PC-3 (cell line): ENCODE results near the gene POLR1C. TPM values are rescaled to one million over a fixed set of nuclear protein-coding genes. Genes with fewer than 3 reads are reported as not detected.
"Not testable (repeated sequence)": the region's sequence is repeated elsewhere in the genome, so short reads cannot be mapped to it uniquely, and the experiment has no call there.

Experiments used
- ATAC-seq: fragments of 200-7000 bp; cut with Tn5 transposase; 2 replicates; pipeline ENCODE4 v1.9.1; 2020; ENCODE audit warnings: mild to moderate bottlenecking, moderate library complexity
- BruUV-seq: library from RNA; stranded (reverse); fragments of 400-500 nt; replicated peaks from 2 replicates; lab custom pipeline; 2021; lab: Mats Ljungman, UMichigan
- CTCF ChIA-PET: fragments of 300-600 bp; sonication (Branson Sonifier 250); formaldehyde crosslinking; loops from one replicate; lab custom pipeline; 2022; ENCODE audit warnings: antibody characterized with exemption; lab: Charles Lee
- POLR2A ChIA-PET: fragments of 300-600 bp; sonication (Branson Sonifier 250); formaldehyde crosslinking; loops from one replicate; lab custom pipeline; 2022; ENCODE audit warnings: antibody characterized with exemption; ENCODE audit not compliant: unreplicated experiment; lab: Charles Lee
- DNase-seq: peaks from one replicate; pipeline ENCODE4 v3.0.0-alpha.2; 2015
- H2AFZ ChIP-seq: fragments of 300-600 bp; sonication (generic); 2 replicates; pipeline ENCODE4 v1.6.0; 2016; ENCODE audit warnings: antibody characterized with exemption, low read length
- H3F3A ChIP-seq: fragments of 300-600 bp; sonication (generic); one replicate; pipeline ENCODE4 v1.6.0; 2017; ENCODE audit warnings: antibody characterized with exemption, low read length, control low read depth, mild to moderate bottlenecking; ENCODE audit not compliant: unreplicated experiment
- H3K27ac ChIP-seq: fragments of 300-600 bp; sonication (generic); 2 replicates; pipeline ENCODE4 v1.5.1; 2016; ENCODE audit warnings: mild to moderate bottlenecking, low read length
- H3K27me3 ChIP-seq: fragments of 300-600 bp; sonication (generic); 2 replicates; pipeline ENCODE4 v1.6.1; 2016; ENCODE audit warnings: low read length, mixed read lengths
- H3K36me3 ChIP-seq: fragments of 300-600 bp; sonication (generic); 2 replicates; pipeline ENCODE4 v1.6.1; 2016; ENCODE audit warnings: low read depth, mixed run types, low read length, mixed read lengths
- H3K4me1 ChIP-seq: fragments of 300-600 bp; sonication (generic); 2 replicates; pipeline ENCODE4 v1.5.1; 2016; ENCODE audit warnings: low read length; ENCODE audit not compliant: insufficient read depth
- H3K4me2 ChIP-seq: fragments of 300-600 bp; sonication (generic); 2 replicates; pipeline ENCODE4 v1.6.0; 2016; ENCODE audit warnings: low read length
- H3K4me3 ChIP-seq: fragments of 300-600 bp; sonication (generic); 2 replicates; pipeline ENCODE4 v1.5.1; 2016; ENCODE audit warnings: mild to moderate bottlenecking, low read length, mixed read lengths
- H3K79me2 ChIP-seq: fragments of 300-600 bp; sonication (generic); 2 replicates; pipeline ENCODE4 v1.6.1; 2017; ENCODE audit warnings: low read length, mixed read lengths
- H3K9ac ChIP-seq: fragments of 300-600 bp; sonication (generic); 2 replicates; pipeline ENCODE4 v1.6.0; 2016; ENCODE audit warnings: mild to moderate bottlenecking, low read length
- H3K9me2 ChIP-seq: fragments of 300-600 bp; sonication (generic); replicated peaks from 2 replicates; pipeline ENCODE4 v1.6.1; 2016; ENCODE audit warnings: mixed run types, low read length, mixed read lengths
- H3K9me3 ChIP-seq: fragments of 300-600 bp; sonication (generic); 2 replicates; pipeline ENCODE4 v1.6.1; 2016; ENCODE audit warnings: low read length, mixed read lengths
- H4K20me1 ChIP-seq: fragments of 300-600 bp; sonication (generic); 2 replicates; pipeline ENCODE4 v1.6.1; 2016; ENCODE audit warnings: low read length, mixed read lengths
- EZH2 ChIP-seq: fragments of 300-600 bp; sonication (generic); IDR thresholded peaks from one replicate; pipeline ENCODE4 v1.6.1; 2017; ENCODE audit warnings: antibody characterized with exemption, mild to moderate bottlenecking, low read length; ENCODE audit not compliant: unreplicated experiment
- EZH2phosphoT487 ChIP-seq: fragments of 300-600 bp; sonication (generic); IDR thresholded peaks from 2 replicates; pipeline ENCODE4 v1.6.1; 2018; ENCODE audit warnings: mild to moderate bottlenecking, antibody characterized with exemption, low read length, borderline replicate concordance
- intact Hi-C: fragments of 100-400 bp; cut with micrococcal nuclease; formaldehyde crosslinking; loops from 2 replicates; pipeline ENCODE4 v1.9.0; 2023
- total RNA-seq: library from RNA; depleted of rRNA; stranded (reverse); fragments of >200 nt; gene quantifications from 2 replicates; pipeline ENCODE4 v1.2.3, GENCODE V29; 2014
- TF ChIP-seq, protein P1 (sequence below): fragments of 300-600 bp; sonication (generic); conservative IDR thresholded peaks from 2 replicates; pipeline ENCODE4 v1.5.1; 2017; ENCODE audit warnings: antibody characterized with exemption, low read depth, mild to moderate bottlenecking, low read length

Gene POLR1C
- total RNA-seq, 1 experiment from 2014 or later: 61.4 TPM

DNA sequence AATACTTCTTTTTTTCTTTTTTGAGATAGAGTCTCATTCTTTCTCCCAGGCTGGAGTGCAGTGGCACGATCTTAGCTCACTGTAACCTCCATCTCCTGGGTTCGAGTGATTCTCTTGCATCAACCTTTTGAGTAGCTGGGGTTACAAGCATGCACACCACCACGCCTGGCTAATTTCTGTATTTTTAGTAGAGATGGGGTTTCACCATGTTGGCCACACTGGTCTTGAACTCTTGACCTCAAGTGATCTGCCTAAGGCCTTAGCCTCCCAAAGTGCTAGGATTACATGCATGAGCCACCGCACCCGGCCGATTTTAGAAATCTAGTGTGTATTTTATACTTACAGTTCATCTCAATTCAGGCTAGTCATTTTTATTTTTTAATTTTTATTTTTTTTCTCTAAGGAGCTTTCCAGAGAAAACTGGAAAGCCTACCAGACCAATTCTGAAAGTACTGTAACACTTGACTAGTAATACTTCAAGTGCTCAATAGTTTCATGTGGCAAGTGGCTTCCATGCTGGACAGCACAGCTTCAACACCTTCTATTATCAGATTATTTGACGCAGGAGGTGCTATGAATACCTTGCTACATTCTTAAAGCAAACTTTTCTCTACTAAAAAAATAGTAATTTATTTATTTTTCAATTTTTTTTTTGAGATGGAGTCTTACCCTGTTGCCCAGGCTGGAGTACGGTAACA, 25.0 kb downstream of the POLR1C start:
- H3F3A ChIP-seq: no peaks in the 10 kb centered on the region
- H3K4me2 ChIP-seq: no peak overlapping the region
- ChIA-PET CTCF (no interaction called here), POLR2A (no interaction called here)
- H3K9me3 ChIP-seq: no peaks in the 10 kb centered on the region
- H3K4me1 ChIP-seq: no peaks in the 10 kb centered on the region
- TF ChIP-seq EZH2phosphoT487 (no peak), EZH2 (no peak)
- TF ChIP-seq, protein P1, sequence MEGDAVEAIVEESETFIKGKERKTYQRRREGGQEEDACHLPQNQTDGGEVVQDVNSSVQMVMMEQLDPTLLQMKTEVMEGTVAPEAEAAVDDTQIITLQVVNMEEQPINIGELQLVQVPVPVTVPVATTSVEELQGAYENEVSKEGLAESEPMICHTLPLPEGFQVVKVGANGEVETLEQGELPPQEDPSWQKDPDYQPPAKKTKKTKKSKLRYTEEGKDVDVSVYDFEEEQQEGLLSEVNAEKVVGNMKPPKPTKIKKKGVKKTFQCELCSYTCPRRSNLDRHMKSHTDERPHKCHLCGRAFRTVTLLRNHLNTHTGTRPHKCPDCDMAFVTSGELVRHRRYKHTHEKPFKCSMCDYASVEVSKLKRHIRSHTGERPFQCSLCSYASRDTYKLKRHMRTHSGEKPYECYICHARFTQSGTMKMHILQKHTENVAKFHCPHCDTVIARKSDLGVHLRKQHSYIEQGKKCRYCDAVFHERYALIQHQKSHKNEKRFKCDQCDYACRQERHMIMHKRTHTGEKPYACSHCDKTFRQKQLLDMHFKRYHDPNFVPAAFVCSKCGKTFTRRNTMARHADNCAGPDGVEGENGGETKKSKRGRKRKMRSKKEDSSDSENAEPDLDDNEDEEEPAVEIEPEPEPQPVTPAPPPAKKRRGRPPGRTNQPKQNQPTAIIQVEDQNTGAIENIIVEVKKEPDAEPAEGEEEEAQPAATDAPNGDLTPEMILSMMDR: no peak
- H3K9me2 ChIP-seq: no peaks in the 10 kb centered on the region
- H3K27ac ChIP-seq: no peak overlapping the region
- H4K20me1 ChIP-seq: no peaks in the 10 kb centered on the region
- no peak overlapping the region for H3K4me3 ChIP-seq
- H3K36me3 ChIP-seq: peaks cover 55% of the 10 kb centered on the region
- H3K9ac ChIP-seq: no peak overlapping the region
- intact Hi-C loops: no loop called here
- no peaks in the 10 kb centered on the region for H3K27me3 ChIP-seq
- DNase-seq (no peak), ATAC-seq (no peak)
- no peak overlapping the region for H2AFZ ChIP-seq
- H3K79me2 ChIP-seq: no peaks in the 10 kb centered on the region
- BruUV-seq: no TSS peak

DNA sequence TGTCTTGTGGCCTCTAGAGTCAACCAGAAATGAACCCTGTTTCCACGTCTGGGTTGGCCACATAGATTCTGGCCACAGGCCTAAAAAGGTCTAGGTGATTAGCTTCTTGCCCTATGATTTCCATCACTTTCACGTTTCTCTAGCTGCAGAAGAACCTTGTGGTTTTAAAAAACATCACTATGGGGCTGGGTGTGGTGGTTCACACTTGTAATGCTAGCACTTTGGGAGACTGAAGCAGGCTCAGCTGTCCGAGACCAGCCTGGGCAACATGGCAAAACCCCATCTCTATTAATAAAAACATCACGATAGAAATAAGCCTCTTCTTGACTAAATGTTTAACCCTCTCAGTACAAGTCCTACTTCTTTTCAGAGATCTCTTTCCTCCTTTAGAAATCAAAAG, 27.6 kb downstream of the POLR1C start:
- Histone ChIP-seq H3K4me3 (no peak overlapping the region), H2AFZ (no peak overlapping the region), H3K36me3 (peaks cover 61% of the 10 kb centered on the region), H3K9ac (no peak overlapping the region), H3K9me3 (no peaks in the 10 kb centered on the region), H3K27ac (no peak overlapping the region), H3K79me2 (no peaks in the 10 kb centered on the region), H3K27me3 (no peaks in the 10 kb centered on the region), H3K4me2 (no peak overlapping the region), H3F3A (no peaks in the 10 kb centered on the region), H4K20me1 (no peaks in the 10 kb centered on the region), H3K9me2 (no peaks in the 10 kb centered on the region), H3K4me1 (no peaks in the 10 kb centered on the region)
- CTCF ChIA-PET: no interaction called here
- intact Hi-C loops: no loop called here
- TF ChIP-seq, protein P1: no peak
- TF ChIP-seq EZH2 (no peak), EZH2phosphoT487 (no peak)
- DNase-seq (no peak), ATAC-seq (no peak)
- POLR2A ChIA-PET: no interaction called here
- BruUV-seq: no TSS peak

DNA sequence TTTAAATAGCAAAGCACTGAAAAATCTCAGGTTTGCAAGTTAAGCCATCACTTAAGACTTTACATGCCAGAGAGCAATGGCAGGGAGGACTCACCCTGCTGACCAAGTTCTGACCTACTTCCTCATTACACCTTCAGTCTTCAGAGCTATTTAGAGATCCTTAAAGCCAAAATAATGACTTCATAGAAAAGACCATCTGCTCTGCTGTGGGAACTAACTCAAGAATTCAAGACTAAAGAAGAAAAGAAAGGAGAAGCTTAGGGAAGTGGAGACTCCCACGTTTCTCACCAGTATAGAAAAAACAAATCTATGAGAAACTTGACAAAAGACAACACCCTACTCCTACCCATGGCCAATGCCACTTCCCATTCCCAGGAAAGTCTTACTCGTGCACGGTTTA, 30.3 kb downstream of the POLR1C start:
- POLR2A ChIA-PET: no interaction called here
- Histone ChIP-seq H3K4me3 (no peak overlapping the region), H3K79me2 (no peaks in the 10 kb centered on the region), H3K27ac (no peak overlapping the region), H3K9me2 (no peaks in the 10 kb centered on the region), H2AFZ (no peak overlapping the region), H3K27me3 (no peaks in the 10 kb centered on the region), H3K36me3 (peaks cover 68% of the 10 kb centered on the region), H3K4me1 (no peaks in the 10 kb centered on the region), H3K9me3 (no peaks in the 10 kb centered on the region), H3K4me2 (no peak overlapping the region), H4K20me1 (no peaks in the 10 kb centered on the region), H3F3A (no peaks in the 10 kb centered on the region), H3K9ac (no peak overlapping the region)
- TF ChIP-seq EZH2: no peak
- TF ChIP-seq, protein P1: no peak
- no peak for TF ChIP-seq EZH2phosphoT487
- BruUV-seq: no TSS peak
- CTCF ChIA-PET: no interaction called here
- no peak for ATAC-seq
- intact Hi-C loops: no loop called here
- DNase-seq: no peak

DNA sequence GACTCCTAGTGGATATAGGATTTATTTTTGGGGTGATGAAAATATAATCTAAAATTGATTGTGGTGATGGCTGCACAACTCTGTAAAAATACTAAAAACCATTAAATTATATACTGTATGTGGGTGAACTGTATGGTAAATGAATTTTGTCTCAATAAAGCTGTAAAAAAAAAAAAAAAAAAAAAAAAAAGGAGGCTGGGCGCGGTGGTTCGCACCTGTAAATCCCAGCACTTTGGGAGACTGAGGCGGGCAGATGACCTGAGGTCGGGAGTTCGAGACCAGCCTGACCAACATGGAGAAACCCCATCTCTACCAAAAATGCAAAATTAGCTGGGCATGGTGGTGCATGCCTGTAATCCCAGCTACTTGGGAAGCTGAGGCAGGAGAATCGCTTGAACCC, 40.7 kb downstream of the POLR1C start:
- H3K4me3 ChIP-seq, intact Hi-C loops, H3K79me2 ChIP-seq, H3F3A ChIP-seq, H3K4me2 ChIP-seq, H3K9ac ChIP-seq, H3K27ac ChIP-seq, H3K9me3 ChIP-seq, DNase-seq, H3K9me2 ChIP-seq, ATAC-seq, CTCF ChIA-PET, H2AFZ ChIP-seq, POLR2A ChIA-PET, H4K20me1 ChIP-seq, H3K4me1 ChIP-seq, BruUV-seq, H3K27me3 ChIP-seq: not testable (repeated sequence)
- H3K36me3 ChIP-seq: peaks cover 59% of the 10 kb centered on the region
